Measurements from ENCODE around the gene TNFSF18. TPM values are rescaled to one million over a fixed set of nuclear protein-coding genes. Genes with fewer than 3 reads are reported as not detected.
"Not testable (repeated sequence)": the region's sequence is repeated elsewhere in the genome, so short reads cannot be mapped to it uniquely, and the experiment has no call there.

Gene TNFSF18
- total RNA-seq, 1 experiment from 2014 or later, result not detected

DNA sequence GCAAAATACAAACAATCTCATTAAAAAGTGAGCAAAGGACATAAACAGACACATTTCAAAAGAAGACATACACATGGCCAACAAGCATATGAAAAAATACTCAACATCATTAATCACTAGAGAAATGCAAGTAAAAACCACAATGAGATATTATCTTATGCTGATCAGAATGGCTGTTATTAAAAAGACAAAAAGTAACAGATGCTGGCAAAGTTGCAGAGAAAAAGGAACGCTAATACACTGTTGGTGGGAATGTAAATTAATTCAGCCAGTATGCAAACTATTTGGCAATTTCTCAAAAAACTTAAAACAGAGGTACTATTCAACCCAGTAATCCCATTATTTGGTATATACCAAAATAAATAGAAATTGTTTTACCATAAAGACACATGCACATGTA, 32.2 kb upstream of the TNFSF18 start:
- Histone ChIP-seq H3K36me3 (ENCODE audit: control insufficient read depth, insufficient read depth, low read length) (no peaks in the 10 kb centered on the region), H3K9me3 (ENCODE audit: control insufficient read depth, insufficient read depth, low read depth, low read length) (no peaks in the 10 kb centered on the region; the same call in 1 of the 2 replicates), H3K27ac (ENCODE audit: low read length) (no peak overlapping the region), H3K4me1 (ENCODE audit: control insufficient read depth, insufficient read depth, low read length) (no peaks in the 10 kb centered on the region), H3K4me3 (ENCODE audit: low read depth in 2 of 2, low read length in 2 of 2) (no peak overlapping the region), H3K27me3 (ENCODE audit: control insufficient read depth, insufficient read depth, low read length) (no peaks in the 10 kb centered on the region)
- no peak for DNase-seq (ENCODE audit: low read depth, low spot score)
- intact Hi-C loops (cut with micrococcal nuclease; ENCODE audit: unreplicated experiment), result no loop called here
- ChIA-PET CTCF (interaction anchor here (0.7 kb wide), 1 partner anchor 234 kb away, joined by 5 read pairs; no protein-coding TSS in a partner anchor), POLR2A (no interaction called here)
- TF ChIP-seq SIN3A (IDR thresholded peaks at IDR 0.05; ENCODE audit: borderline replicate concordance, insufficient read depth, low read depth, low read length) (no peak), TCF7L2 (IDR thresholded peaks at IDR 0.05; ENCODE audit: low read depth, low read length) (no peak), POLR2AphosphoS5 (IDR thresholded peaks at IDR 0.05; ENCODE audit: low read depth, low read length) (no peak)
- TF ChIP-seq, protein P1, sequence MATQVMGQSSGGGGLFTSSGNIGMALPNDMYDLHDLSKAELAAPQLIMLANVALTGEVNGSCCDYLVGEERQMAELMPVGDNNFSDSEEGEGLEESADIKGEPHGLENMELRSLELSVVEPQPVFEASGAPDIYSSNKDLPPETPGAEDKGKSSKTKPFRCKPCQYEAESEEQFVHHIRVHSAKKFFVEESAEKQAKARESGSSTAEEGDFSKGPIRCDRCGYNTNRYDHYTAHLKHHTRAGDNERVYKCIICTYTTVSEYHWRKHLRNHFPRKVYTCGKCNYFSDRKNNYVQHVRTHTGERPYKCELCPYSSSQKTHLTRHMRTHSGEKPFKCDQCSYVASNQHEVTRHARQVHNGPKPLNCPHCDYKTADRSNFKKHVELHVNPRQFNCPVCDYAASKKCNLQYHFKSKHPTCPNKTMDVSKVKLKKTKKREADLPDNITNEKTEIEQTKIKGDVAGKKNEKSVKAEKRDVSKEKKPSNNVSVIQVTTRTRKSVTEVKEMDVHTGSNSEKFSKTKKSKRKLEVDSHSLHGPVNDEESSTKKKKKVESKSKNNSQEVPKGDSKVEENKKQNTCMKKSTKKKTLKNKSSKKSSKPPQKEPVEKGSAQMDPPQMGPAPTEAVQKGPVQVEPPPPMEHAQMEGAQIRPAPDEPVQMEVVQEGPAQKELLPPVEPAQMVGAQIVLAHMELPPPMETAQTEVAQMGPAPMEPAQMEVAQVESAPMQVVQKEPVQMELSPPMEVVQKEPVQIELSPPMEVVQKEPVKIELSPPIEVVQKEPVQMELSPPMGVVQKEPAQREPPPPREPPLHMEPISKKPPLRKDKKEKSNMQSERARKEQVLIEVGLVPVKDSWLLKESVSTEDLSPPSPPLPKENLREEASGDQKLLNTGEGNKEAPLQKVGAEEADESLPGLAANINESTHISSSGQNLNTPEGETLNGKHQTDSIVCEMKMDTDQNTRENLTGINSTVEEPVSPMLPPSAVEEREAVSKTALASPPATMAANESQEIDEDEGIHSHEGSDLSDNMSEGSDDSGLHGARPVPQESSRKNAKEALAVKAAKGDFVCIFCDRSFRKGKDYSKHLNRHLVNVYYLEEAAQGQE (IDR thresholded peaks at IDR 0.05; ENCODE audit: insufficient read depth in 1 of 2, low read depth in 2 of 2, low read length in 1 of 2), result no peak
- TF ChIP-seq, protein P2, sequence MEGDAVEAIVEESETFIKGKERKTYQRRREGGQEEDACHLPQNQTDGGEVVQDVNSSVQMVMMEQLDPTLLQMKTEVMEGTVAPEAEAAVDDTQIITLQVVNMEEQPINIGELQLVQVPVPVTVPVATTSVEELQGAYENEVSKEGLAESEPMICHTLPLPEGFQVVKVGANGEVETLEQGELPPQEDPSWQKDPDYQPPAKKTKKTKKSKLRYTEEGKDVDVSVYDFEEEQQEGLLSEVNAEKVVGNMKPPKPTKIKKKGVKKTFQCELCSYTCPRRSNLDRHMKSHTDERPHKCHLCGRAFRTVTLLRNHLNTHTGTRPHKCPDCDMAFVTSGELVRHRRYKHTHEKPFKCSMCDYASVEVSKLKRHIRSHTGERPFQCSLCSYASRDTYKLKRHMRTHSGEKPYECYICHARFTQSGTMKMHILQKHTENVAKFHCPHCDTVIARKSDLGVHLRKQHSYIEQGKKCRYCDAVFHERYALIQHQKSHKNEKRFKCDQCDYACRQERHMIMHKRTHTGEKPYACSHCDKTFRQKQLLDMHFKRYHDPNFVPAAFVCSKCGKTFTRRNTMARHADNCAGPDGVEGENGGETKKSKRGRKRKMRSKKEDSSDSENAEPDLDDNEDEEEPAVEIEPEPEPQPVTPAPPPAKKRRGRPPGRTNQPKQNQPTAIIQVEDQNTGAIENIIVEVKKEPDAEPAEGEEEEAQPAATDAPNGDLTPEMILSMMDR (IDR thresholded peaks at IDR 0.05), result no peak
- no TSS peak for BruUV-seq (replicated peaks)
- in situ Hi-C loops (cut with HindIII; ENCODE audit: low pct_unique_long_range_greater_than_20kb, low sequenced_read_pairs), result no loop called here
- no peak for ATAC-seq

DNA sequence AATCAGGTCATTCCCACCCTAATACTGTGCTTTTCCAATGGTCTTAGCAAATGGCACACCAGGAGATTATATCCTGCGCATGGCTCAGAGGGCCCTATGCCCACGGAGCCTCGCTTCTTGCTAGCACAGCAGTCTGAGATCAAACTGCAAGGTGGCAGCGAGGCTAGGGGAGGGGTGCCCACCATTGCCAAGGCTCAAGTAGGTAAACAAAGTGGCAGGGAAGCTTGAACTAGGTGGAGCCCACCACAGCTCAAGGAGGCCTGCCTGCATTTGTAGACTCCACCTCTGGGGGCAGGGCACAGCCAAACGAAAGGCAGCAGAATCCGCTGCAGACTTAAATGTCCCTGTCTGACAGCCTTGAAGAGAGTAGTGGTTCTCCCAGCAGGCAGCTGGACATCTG, 23.5 kb upstream of the TNFSF18 start:
- ATAC-seq; in situ Hi-C loops (cut with HindIII; ENCODE audit: low pct_unique_long_range_greater_than_20kb, low sequenced_read_pairs); intact Hi-C loops (cut with micrococcal nuclease; ENCODE audit: unreplicated experiment); H3K27ac ChIP-seq (ENCODE audit: low read length); POLR2A ChIA-PET; DNase-seq (ENCODE audit: low read depth, low spot score); CTCF ChIA-PET; H3K27me3 ChIP-seq (ENCODE audit: control insufficient read depth, insufficient read depth, low read length); BruUV-seq (replicated peaks); H3K4me3 ChIP-seq (ENCODE audit: low read depth in 2 of 2, low read length in 2 of 2); H3K36me3 ChIP-seq (ENCODE audit: control insufficient read depth, insufficient read depth, low read length); H3K9me3 ChIP-seq (ENCODE audit: control insufficient read depth, insufficient read depth, low read depth, low read length); H3K4me1 ChIP-seq (ENCODE audit: control insufficient read depth, insufficient read depth, low read length): not testable (repeated sequence)

DNA sequence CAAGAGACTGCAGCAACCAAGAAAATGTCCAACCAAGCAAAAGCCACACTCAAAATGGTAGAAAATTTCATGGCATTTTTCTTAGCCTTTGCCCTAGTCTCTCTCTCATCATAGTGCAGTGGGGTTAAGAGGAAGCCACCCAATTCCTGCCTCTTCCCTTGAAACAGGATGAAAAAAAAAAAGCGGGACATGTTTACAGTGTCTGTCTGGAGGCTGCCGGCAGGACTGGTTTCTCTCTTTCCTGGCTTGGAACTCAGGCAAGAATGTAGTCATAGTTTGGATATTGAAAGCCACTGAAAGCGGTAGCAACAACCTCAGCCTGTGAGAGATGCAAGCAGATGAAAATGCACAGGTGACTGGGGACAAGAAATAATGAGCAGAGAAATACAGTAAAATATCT, 13.3 kb upstream of the TNFSF18 start:
- H3K9me3 ChIP-seq (ENCODE audit: control insufficient read depth, insufficient read depth, low read depth, low read length), result no peaks in the 10 kb centered on the region
- intact Hi-C loops (cut with micrococcal nuclease; ENCODE audit: unreplicated experiment), result no loop called here
- H3K4me1 ChIP-seq (ENCODE audit: control insufficient read depth, insufficient read depth, low read length), result no peaks in the 10 kb centered on the region
- H3K36me3 ChIP-seq (ENCODE audit: control insufficient read depth, insufficient read depth, low read length), result no peaks in the 10 kb centered on the region
- POLR2A ChIA-PET, result no interaction called here
- BruUV-seq (replicated peaks), result no TSS peak
- ATAC-seq, result no peak
- H3K27me3 ChIP-seq (ENCODE audit: control insufficient read depth, insufficient read depth, low read length), result no peaks in the 10 kb centered on the region
- no peak overlapping the region for H3K27ac ChIP-seq (ENCODE audit: low read length)
- no peak overlapping the region for H3K4me3 ChIP-seq (ENCODE audit: low read depth in 2 of 2, low read length in 2 of 2)
- DNase-seq (ENCODE audit: low read depth, low spot score), result no peak
- TF ChIP-seq SIN3A (IDR thresholded peaks at IDR 0.05; ENCODE audit: borderline replicate concordance, insufficient read depth, low read depth, low read length) (no peak), POLR2AphosphoS5 (IDR thresholded peaks at IDR 0.05; ENCODE audit: low read depth, low read length) (no peak), TCF7L2 (IDR thresholded peaks at IDR 0.05; ENCODE audit: low read depth, low read length) (no peak)
- TF ChIP-seq, protein P2 (IDR thresholded peaks at IDR 0.05), result no peak
- TF ChIP-seq, protein P1 (IDR thresholded peaks at IDR 0.05; ENCODE audit: insufficient read depth in 1 of 2, low read depth in 2 of 2, low read length in 1 of 2), result no peak
- in situ Hi-C loops (cut with HindIII; ENCODE audit: low pct_unique_long_range_greater_than_20kb, low sequenced_read_pairs), result no loop called here
- CTCF ChIA-PET, result no interaction called here

Measured in Panc1 (cell line).